ENCODE measurements around the gene RIC8B. TPM values are rescaled to one million over a fixed set of nuclear protein-coding genes. Genes with fewer than 3 reads are reported as not detected.

The RIC8B gene
- total and polyA plus RNA-seq, 2 of the 13 experiments (the other 11 are each of a cell fraction or from before 2014, with no cell fraction given): 5.1 to 7.5 TPM

DNA sequence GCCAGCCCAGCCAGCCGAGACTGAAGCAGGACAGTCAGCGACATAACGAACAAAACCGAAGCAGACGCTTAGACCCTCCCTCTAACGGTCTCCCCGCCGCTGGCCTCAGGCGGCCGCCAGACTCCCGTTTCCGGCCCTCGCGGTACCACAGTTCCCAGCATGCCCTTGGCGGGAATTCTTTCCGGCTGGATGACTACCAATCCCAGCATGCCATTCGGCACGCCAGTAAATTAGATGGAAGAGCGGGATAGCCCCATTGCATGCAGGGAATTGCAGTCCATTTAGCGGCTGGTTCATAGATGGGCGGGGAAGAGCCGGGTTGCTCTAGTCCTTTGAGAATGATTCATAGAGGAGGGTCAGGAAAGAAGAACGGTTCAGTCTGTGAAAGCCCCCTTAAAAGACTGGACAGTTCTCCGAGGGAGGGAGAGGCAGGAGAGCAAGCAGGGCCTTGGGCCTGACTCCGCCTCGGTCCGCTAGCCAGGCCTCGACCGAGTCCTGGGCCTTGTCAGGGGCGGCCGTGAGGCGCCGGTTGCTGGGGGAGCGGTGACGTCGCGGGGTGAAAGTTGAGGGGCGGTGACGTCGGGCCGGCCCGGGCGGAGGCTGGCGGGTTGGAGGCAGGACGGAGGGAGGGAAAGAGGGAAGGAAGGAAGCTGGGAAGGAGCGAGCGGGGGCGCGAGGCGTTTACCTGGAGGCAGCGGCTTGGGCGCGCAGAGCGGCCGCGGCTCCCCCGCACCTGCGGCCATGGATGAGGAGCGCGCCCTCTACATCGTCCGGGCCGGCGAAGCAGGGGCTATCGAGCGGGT lies at the start of gene RIC8B (continued):
- TF ChIP-seq, protein P1, sequence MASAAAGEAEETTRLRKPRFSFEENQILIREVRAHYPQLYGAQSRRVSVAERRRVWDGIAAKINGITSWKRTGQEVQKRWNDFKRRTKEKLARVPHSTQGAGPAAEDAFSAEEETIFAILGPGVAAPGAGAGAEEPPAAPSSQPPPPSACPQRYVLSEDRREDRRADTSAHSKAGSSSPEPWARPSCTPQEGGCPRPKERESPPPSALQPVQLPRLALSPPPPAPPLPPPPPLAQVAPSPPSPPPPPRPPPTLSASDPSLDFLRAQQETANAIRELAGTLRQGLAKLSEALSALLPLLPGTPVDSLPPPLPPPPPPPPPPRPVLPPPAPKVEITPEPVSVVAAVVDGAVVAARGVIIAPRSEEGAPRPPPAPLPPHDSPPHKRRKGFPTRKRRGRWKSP (CRISPR knock-in tag; IDR thresholded peaks at IDR 0.05): no peak
- no peak for TF ChIP-seq ZNF841 (CRISPR knock-in tag; IDR thresholded peaks at IDR 0.05; ENCODE audit: borderline replicate concordance)
- TF ChIP-seq ZNF678 (CRISPR knock-in tag; IDR thresholded peaks at IDR 0.05): no peak
- TF ChIP-seq NFKB2 (CRISPR knock-in tag; IDR thresholded peaks at IDR 0.05; ENCODE audit: borderline replicate concordance): peak; percentile 86
- TF ChIP-seq ELF4 (CRISPR knock-in tag; IDR thresholded peaks at IDR 0.05; ENCODE audit: borderline replicate concordance): no peak
- TF ChIP-seq CBX1 (IDR thresholded peaks at IDR 0.05; ENCODE audit: low read depth): no peak
- TF ChIP-seq ZNF562 (CRISPR knock-in tag; IDR thresholded peaks at IDR 0.05; ENCODE audit: borderline replicate concordance): no peak
- no peak for TF ChIP-seq HNF4A (CRISPR knock-in tag; IDR thresholded peaks at IDR 0.05)
- TF ChIP-seq, protein P2, sequence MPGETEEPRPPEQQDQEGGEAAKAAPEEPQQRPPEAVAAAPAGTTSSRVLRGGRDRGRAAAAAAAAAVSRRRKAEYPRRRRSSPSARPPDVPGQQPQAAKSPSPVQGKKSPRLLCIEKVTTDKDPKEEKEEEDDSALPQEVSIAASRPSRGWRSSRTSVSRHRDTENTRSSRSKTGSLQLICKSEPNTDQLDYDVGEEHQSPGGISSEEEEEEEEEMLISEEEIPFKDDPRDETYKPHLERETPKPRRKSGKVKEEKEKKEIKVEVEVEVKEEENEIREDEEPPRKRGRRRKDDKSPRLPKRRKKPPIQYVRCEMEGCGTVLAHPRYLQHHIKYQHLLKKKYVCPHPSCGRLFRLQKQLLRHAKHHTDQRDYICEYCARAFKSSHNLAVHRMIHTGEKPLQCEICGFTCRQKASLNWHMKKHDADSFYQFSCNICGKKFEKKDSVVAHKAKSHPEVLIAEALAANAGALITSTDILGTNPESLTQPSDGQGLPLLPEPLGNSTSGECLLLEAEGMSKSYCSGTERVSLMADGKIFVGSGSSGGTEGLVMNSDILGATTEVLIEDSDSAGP (CRISPR knock-in tag; IDR thresholded peaks at IDR 0.05; ENCODE audit: borderline replicate concordance): peak; percentile 79; the same call in 1 of the 2 replicates
- no peak for TF ChIP-seq MTF1 (CRISPR knock-in tag; IDR thresholded peaks at IDR 0.05)
- peak; percentile 94; the same call in 1 of the 2 replicates for TF ChIP-seq ZFP62 (CRISPR knock-in tag; IDR thresholded peaks at IDR 0.05)
- TF ChIP-seq ZBTB4 (CRISPR knock-in tag; IDR thresholded peaks at IDR 0.05; ENCODE audit: borderline replicate concordance): no peak
- no peak for TF ChIP-seq KLF15 (CRISPR knock-in tag; IDR thresholded peaks at IDR 0.05; ENCODE audit: borderline replicate concordance)
- TF ChIP-seq, protein P3, sequence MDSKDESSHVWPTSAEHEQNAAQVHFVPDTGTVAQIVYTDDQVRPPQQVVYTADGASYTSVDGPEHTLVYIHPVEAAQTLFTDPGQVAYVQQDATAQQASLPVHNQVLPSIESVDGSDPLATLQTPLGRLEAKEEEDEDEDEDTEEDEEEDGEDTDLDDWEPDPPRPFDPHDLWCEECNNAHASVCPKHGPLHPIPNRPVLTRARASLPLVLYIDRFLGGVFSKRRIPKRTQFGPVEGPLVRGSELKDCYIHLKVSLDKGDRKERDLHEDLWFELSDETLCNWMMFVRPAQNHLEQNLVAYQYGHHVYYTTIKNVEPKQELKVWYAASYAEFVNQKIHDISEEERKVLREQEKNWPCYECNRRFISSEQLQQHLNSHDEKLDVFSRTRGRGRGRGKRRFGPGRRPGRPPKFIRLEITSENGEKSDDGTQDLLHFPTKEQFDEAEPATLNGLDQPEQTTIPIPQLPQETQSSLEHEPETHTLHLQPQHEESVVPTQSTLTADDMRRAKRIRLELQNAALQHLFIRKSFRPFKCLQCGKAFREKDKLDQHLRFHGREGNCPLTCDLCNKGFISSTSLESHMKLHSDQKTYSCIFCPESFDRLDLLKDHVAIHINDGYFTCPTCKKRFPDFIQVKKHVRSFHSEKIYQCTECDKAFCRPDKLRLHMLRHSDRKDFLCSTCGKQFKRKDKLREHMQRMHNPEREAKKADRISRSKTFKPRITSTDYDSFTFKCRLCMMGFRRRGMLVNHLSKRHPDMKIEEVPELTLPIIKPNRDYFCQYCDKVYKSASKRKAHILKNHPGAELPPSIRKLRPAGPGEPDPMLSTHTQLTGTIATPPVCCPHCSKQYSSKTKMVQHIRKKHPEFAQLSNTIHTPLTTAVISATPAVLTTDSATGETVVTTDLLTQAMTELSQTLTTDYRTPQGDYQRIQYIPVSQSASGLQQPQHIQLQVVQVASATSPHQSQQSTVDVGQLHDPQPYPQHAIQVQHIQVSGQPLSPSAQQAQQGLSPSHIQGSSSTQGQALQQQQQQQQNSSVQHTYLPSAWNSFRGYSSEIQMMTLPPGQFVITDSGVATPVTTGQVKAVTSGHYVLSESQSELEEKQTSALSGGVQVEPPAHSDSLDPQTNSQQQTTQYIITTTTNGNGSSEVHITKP (CRISPR knock-in tag; IDR thresholded peaks at IDR 0.05; ENCODE audit: low read depth): no peak; the same call in 1 of the 2 replicates
- TF ChIP-seq JDP2 (CRISPR knock-in tag; IDR thresholded peaks at IDR 0.05; ENCODE audit: borderline replicate concordance): no peak; the same call in 1 of the 2 replicates
- TF ChIP-seq ATRX (CRISPR knock-in tag; IDR thresholded peaks at IDR 0.05; ENCODE audit: borderline replicate concordance): no peak
- TF ChIP-seq ZNF180 (CRISPR knock-in tag; IDR thresholded peaks at IDR 0.05; ENCODE audit: borderline replicate concordance, low read depth): peak; percentile 30; the same call in 1 of the 2 replicates
- TF ChIP-seq CHCHD3 (CRISPR knock-in tag; IDR thresholded peaks at IDR 0.05): no peak

Data from HepG2 (cell line).